ENCODE data around the gene TMEM200B. TPM values are rescaled to one million over a fixed set of nuclear protein-coding genes. Genes with fewer than 3 reads are reported as not detected.

The TMEM200B gene
- total and polyA plus RNA-seq, 2 donors (not counting 1 experiment from before 2014, with no cell fraction given) = 17.7 to 20.8 TPM

DNA sequence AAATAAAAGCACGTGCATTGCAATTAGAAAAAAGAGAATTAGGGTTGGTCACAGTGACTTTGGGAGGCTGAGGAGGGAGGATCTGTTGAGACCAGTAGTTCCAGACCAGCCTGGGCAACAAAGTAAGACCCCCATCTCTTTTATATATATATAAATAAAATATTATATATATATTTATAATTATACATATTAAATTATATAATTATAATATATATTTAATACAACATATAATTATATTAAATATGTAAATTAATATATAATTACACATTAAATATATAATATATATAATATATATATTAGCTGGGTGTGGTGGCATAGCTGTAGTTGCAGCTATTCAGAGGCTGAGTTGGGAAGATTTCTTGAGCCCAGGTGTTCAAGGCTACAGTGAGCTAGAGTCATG lies 23.2 kb downstream of the TMEM200B start:
- Histone ChIP-seq H3K4me2 (ENCODE audit: extremely low read depth, insufficient read depth, low read length) (no peak overlapping the region), H3K9ac (ENCODE audit: insufficient read depth, low read length) (no peak overlapping the region), H3K36me3 (ENCODE audit: control insufficient read depth, insufficient read depth, low read length) (no peaks in the 10 kb centered on the region), H3K27ac (ENCODE audit: insufficient read depth, low read length) (no peak overlapping the region), H4K20me1 (ENCODE audit: control insufficient read depth, extremely low read depth, insufficient read depth, low read length) (no peaks in the 10 kb centered on the region), H3K4me1 (ENCODE audit: control insufficient read depth, extremely low read depth, insufficient read depth, low read length) (no peaks in the 10 kb centered on the region), H3K4me3 (replicated peaks in 1 of 4; ENCODE audit: control extremely low read depth in 1 of 4, insufficient read depth in 1 of 4, low read depth in 3 of 4, low read length in 4 of 4) (no peak overlapping the region), H3K27me3 (ENCODE audit: control insufficient read depth, insufficient read depth, low read length) (no peaks in the 10 kb centered on the region), H3K9me3 (ENCODE audit: control insufficient read depth, insufficient read depth, low read depth, low read length) (no peaks in the 10 kb centered on the region), H3K79me2 (ENCODE audit: control insufficient read depth, insufficient read depth, low read length) (no peaks in the 10 kb centered on the region), H2AFZ (ENCODE audit: low read length) (no peak overlapping the region)
- DNase-seq (ENCODE audit: low read depth in 2 of 2) = no peak
- TF ChIP-seq EZH2 (IDR thresholded peaks at IDR 0.05; ENCODE audit: low read length, missing control alignments) (no peak), CTCF (conservative IDR thresholded peaks at IDR 0.05 in 1 of 2, IDR thresholded peaks at IDR 0.05 in 1 of 2; ENCODE audit: low read depth in 1 of 2, low read length in 2 of 2) (no peak)

- Histone ChIP-seq H3K79me2 (ENCODE audit: control insufficient read depth, insufficient read depth, low read length) (no peaks in the 10 kb centered on the region), H3K27me3 (ENCODE audit: control insufficient read depth, insufficient read depth, low read length) (no peaks in the 10 kb centered on the region), H3K4me2 (ENCODE audit: extremely low read depth, insufficient read depth, low read length) (no peak overlapping the region), H3K4me3 (replicated peaks in 1 of 4; ENCODE audit: control extremely low read depth in 1 of 4, insufficient read depth in 1 of 4, low read depth in 3 of 4, low read length in 4 of 4) (no peak overlapping the region), H3K9ac (ENCODE audit: insufficient read depth, low read length) (no peak overlapping the region), H4K20me1 (ENCODE audit: control insufficient read depth, extremely low read depth, insufficient read depth, low read length) (no peaks in the 10 kb centered on the region), H3K36me3 (ENCODE audit: control insufficient read depth, insufficient read depth, low read length) (no peaks in the 10 kb centered on the region), H3K27ac (ENCODE audit: insufficient read depth, low read length) (no peak overlapping the region), H3K9me3 (ENCODE audit: control insufficient read depth, insufficient read depth, low read depth, low read length) (no peaks in the 10 kb centered on the region), H3K4me1 (ENCODE audit: control insufficient read depth, extremely low read depth, insufficient read depth, low read length) (no peaks in the 10 kb centered on the region), H2AFZ (ENCODE audit: low read length) (no peak overlapping the region)
- no peak for DNase-seq (ENCODE audit: low read depth in 2 of 2)
- no peak for TF ChIP-seq EZH2 (IDR thresholded peaks at IDR 0.05; ENCODE audit: low read length, missing control alignments)
- no peak for TF ChIP-seq CTCF (conservative IDR thresholded peaks at IDR 0.05 in 1 of 2, IDR thresholded peaks at IDR 0.05 in 1 of 2; ENCODE audit: low read depth in 1 of 2, low read length in 2 of 2)
These were observed 24.4 kb downstream of the TMEM200B start for GRCh38 chr1:29099286-29099685.

DNA sequence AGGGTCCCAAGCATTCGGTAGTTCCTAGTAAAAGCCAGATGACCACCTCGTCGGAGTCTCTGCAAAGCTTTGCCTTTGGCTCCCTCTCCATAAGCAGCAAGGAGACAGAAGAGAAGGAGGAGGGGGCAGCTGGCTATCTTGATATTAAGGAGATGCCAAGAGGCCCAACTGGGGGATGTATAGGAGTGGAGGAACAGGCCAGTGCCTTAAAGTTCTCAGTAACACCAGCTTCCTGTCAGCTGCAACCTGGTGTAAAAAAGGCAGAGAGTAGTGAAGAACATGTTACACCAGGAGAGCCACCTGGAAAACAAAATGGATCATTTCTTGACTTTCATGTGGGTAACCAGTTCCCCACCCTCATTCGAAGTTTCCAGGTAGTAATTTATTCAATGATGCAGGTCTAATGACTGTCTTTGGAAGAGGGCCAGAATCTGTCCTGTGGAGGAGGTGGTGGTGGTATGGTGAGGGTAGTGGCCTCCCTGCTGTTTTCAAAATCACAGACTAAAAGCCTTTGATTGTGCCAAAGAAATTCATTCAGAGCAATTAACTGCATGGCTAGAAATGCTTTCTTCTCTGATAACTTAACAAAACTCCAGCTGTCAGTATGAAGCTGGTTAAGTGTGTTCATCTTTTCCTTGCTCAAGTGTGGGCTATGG lies 27.3 kb downstream of the TMEM200B start:
- no peak for DNase-seq (ENCODE audit: low read depth in 2 of 2)
- Histone ChIP-seq H3K4me1 (ENCODE audit: control insufficient read depth, extremely low read depth, insufficient read depth, low read length) (no peaks in the 10 kb centered on the region), H4K20me1 (ENCODE audit: control insufficient read depth, extremely low read depth, insufficient read depth, low read length) (no peaks in the 10 kb centered on the region), H3K79me2 (ENCODE audit: control insufficient read depth, insufficient read depth, low read length) (no peaks in the 10 kb centered on the region), H2AFZ (ENCODE audit: low read length) (no peak overlapping the region), H3K27me3 (ENCODE audit: control insufficient read depth, insufficient read depth, low read length) (no peaks in the 10 kb centered on the region), H3K4me2 (ENCODE audit: extremely low read depth, insufficient read depth, low read length) (no peak overlapping the region), H3K4me3 (replicated peaks in 1 of 4; ENCODE audit: control extremely low read depth in 1 of 4, insufficient read depth in 1 of 4, low read depth in 3 of 4, low read length in 4 of 4) (no peak overlapping the region), H3K9me3 (ENCODE audit: control insufficient read depth, insufficient read depth, low read depth, low read length) (no peaks in the 10 kb centered on the region), H3K27ac (ENCODE audit: insufficient read depth, low read length) (no peak overlapping the region), H3K9ac (ENCODE audit: insufficient read depth, low read length) (no peak overlapping the region), H3K36me3 (ENCODE audit: control insufficient read depth, insufficient read depth, low read length) (no peaks in the 10 kb centered on the region)
- no peak for TF ChIP-seq EZH2 (IDR thresholded peaks at IDR 0.05; ENCODE audit: low read length, missing control alignments)

All from fibroblast of lung (primary cell).